NCI-H82 treated with DMSO at 0.1 percent for 48 hours (cell line): Measurements from ENCODE around the gene ZCCHC12.
"Not testable (repeated sequence)": the region's sequence is repeated elsewhere in the genome, so short reads cannot be mapped to it uniquely, and the experiment has no call there.

ENCODE experiments used
- DNase-seq: peaks from one replicate; lab custom pipeline; 2025; ENCODE audit not compliant: unreplicated experiment; lab: John Stamatoyannopoulos, UW

Gene ZCCHC12

DNA sequence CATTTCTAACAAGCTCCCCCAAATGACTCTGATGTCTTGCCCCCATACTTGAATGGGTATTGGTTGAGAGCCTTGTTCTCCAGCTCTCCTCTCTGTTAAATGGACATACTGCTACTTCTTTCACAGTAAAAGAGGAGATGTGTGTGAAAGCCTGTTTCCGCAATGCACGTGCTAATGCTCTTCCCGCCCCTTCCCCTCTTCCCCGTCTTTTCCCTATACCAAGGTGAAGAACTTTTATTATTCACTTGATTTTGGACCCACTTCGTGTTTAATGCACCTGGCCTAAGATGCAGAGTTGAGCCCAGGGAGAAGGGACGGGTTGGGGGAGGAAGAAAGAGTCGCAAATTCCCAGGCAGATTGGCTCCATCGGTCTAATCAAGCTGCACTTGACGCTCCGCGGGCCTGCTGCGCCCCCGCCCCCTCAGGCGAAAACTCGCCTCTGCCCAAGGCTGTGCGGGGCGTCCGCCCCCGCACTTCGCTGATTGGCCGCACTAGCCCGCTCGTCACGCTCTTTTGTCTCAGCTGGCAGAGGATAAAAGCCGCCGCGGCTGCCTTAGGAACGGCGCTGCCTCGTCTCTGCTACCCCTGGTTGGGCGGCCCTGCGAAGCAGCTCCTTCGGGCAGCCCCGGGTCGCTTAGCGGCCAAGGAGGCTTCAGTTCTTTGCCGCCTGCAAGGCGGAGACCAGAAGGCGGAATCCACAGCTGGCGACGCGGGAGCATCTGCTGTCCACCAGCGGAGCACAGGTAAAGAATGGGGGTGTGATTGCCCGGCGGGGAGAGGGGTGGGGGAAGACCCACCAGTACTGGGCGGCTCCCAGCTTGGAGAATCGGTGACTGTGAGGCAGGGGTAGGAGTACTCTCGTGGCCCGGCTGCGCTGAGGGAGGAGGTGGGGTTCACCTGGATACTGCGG lies at the start of gene ZCCHC12:
ZCCHC12 (plus strand) TSS at position 562 of the 910 bp plus-strand sequence. CDS start 1,421 bp downstream, outside the sequence.
- DNase-seq = peak; percentile 4

DNA sequence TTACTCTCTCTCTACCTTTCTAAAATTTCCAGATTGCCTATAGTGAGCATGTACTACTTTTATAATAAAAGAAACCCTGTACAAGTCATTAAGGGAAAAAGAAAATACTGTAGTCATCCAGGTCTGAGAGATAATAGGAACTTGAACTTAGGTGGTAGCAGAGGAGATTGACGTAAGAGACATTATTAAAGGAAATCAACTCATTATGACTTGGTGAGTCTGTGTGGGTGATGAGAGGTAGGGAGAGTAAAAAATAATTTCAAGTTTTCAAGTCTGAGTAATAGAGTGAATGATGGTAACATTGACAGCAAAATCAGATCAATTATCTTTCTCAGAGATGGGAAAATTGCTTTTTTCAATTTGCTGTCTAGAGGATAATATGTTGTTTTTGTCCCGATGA lies 44.0 kb upstream of the ZCCHC12 start:
- no peak for DNase-seq

DNA sequence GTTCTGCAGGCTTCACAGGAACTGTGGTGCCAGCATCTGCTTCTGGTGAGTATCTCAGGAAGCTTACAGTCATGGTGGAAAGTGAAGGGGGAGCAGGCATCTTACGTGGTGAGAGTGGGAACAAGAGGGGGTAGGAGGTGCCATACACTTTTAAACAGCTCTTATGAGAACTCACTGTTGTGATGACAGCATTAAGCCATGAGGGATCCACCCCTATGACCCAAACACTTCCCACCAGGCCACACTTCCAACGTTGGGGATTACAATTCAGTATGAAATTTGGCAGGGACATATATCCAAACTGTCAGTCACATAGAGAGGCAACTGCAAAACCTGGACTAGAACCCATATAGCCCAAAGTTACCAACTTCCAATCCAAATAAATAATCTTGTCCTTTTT lies 43.1 kb upstream of the ZCCHC12 start:
- DNase-seq = no peak

DNA sequence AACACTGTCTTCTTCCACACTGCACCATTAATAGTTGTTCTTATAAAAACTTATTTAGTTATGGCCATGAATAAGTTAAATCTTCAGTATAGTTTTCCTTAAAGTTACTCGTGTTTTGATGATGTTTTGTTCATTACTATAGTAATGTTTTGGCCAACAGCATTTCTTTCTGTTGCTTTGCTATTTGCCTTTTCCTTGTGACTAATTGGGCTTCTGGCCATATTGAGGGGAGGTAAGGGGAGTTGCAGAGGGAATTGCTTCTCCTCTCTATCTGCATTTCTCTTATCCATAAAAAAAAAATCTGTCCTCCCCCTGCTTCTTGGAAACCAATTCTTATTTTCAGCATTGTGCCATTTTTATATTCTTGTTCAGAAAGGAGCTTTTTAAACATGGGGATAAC lies 42.7 kb upstream of the ZCCHC12 start:
- DNase-seq = no peak

DNA sequence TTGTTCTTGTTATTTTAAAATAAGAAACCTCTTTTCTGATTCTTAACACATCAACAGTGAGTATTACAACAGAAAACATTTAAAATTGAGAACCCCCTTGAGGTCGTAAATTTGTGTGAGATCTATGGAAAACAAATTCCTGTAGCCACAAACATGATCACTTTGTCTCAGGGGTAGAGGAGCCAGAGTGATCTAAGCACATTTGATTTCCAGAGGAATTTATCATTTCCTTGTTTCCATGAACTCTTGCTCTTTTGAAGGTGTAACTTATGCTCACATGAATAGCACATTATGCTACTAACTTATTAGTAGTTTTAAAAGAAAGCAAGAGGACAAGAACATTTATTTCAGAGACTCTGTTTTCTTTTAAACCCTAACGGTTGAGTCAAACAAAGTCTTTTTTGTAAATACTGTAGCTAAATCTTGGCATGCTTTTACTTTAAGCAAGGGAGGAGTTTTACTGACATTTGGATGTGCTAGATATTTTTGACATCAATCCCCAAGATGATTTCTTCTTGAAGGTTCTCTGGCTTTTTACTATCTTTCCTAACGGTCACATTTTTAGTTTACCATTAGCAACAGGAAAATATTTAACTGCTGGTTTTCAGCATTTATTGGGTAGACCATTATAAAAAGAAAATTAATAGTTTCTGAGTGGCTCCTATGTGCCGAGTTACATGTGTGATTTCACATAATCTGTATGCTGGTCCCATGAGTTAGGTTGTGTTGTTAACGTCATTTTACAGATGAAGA lies 27.9 kb upstream of the ZCCHC12 start:
- no peak for DNase-seq

DNA sequence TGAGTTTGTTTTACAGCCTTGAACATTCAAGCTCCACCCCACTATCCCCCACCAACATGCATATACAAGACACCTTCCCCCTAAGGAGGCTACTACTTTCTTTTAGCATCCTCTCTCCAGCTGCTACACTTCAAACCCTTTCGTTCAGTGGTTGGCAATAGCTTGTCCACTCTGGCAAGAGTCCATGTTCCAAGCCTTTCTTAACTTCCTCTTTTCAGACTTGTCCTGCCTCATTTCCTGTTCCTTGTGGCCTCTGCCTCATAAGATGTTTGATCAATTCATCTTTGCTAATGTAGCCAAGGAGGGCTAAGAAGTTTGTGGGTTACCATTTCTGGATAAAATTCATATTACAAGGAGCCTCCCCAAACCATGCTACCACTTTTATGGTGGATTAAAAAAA lies 20.8 kb upstream of the ZCCHC12 start:
- no peak for DNase-seq

DNA sequence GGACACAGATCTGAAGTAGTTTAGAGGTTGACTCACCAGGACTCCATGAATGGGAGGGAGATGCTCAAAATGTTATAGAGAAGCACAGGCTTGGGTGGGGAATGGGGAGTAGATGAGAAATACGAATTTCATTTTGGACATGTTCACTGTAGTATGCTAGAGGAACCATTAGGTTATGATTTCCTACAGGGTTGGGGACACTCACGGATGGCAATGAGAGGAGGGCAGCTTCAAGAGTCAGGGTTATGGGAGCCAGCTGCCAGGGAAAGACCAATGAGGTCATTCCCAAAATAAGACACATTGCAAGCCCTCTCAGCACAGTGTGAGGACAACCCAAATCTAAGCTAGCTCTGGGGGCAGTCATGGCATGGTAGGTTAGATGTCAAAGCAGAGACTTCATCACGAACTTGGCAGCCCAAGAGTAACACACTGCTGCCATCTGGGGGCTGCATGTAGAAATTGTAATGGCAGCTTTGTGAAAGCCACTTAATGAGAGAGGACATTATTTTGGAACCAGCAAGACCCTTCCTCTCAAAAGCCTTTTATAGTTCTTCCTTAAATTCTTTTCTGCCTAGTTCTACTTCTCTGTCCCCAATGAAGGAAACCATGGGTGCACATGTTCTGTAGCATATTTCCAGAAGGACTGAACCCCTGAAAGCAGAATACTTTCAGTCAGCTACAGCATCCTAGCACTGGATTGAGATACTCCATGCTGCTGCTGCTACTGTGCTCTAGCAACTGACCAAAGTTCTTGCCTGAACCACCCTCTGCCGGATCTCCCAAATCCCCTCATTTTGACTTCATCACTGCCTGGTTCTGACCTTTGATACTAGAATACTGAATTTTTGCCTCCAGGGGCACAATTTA lies 16.2 kb upstream of the ZCCHC12 start:
- peak; percentile 1 for DNase-seq

DNA sequence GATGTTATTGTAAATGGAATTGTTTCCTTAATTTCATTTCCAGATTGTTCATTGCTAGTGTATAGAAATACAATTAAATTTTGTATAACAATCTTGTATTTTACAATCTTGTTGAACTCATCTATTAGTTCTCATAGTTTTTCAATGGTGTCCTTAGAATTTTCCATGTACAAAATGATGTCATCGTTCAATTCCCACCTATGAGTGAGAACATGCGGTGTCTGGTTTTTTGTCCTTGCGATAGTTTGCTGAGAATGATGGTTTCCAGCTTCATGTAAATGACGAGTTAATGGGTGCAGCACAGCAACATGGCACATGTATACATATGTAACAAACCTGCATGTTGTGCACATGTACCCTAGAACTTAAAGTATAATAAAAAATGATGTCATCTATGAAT lies 6.4 kb upstream of the ZCCHC12 start:
- DNase-seq = not testable (repeated sequence)

DNA sequence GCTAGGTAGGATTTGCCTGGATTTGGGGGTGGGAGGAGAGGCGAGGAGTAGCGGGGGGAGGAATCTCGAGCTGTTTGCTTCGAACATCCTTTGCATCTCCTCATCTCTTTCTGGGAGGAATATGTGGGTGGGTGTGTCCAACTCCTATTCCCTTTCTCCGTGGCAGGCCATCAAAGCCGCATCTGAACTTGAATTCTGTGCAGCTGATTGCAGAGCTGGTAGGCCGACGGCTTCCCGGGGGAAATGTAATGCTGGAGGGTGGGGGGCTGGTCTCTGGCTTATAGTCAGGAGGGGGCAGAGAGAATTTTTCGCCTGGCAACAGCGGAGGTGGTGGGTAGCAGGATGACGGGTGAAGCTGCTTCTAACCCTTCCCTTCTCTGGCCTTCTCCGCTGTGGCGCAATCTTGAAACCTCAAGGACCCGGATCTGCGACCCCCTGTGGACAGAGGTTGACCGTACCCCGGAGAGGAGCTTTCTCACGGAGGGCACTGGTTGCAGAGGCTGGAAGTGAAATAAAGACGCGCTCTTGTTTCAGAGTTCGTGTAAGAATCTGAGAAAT lies 628 bp downstream of the ZCCHC12 start:
- DNase-seq = no peak

DNA sequence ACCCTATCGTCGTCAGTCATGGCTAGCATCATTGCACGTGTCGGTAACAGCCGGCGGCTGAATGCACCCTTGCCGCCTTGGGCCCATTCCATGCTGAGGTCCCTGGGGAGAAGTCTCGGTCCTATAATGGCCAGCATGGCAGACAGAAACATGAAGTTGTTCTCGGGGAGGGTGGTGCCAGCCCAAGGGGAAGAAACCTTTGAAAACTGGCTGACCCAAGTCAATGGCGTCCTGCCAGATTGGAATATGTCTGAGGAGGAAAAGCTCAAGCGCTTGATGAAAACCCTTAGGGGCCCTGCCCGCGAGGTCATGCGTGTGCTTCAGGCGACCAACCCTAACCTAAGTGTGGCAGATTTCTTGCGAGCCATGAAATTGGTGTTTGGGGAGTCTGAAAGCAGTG lies 1.6 kb downstream of the ZCCHC12 start:
- no peak for DNase-seq

DNA sequence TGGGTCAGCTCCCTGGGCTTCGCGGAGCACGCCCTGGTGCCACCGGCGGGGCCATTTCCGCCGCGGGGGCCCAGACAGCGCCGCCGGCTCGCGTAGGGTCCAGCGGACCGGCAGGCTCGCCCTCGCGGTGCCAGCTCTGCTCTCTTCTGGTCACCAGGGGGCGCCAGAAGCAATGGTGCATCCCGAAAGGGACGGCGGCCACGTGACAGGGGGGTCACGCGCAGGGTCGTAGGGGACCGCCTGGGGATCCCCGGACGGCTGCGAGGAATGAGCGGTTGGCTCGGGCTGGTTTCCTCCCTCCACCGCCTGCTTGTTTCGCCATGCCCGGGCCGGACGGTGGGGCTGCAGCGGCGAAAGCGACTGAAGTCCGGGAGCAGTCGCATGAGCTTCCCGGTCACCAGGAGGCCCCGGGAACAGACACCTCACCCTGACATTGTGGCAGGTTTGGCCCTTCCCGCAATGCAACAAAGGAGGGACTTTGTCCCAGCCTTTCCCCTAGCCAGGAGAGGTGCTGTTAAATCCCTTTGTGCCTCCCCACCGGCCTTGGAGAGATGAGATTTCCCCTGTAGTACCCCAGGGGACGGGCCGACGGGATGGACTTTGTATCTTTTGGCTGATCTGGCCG lies 15.8 kb downstream of the ZCCHC12 start:
- DNase-seq = no peak

DNA sequence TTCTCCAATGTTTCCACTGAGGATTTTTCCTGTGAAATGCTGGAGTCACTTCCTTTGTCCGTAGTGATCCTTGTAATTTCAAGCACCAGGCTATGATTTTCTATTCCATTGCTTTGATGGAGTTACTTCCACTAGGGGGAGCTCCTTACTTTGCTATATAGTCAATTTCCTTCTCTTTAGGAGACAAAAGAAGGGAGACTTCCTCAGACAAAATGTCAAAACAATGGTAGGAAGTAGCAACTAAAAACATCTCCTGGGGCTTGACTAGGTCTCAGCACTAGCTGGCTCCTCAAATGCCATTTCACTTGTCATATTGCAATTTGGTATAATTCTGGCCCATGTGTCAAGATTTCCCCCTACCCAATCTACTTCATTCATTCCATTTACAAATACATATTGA lies 24.1 kb downstream of the ZCCHC12 start:
- DNase-seq = peak; percentile 13

DNA sequence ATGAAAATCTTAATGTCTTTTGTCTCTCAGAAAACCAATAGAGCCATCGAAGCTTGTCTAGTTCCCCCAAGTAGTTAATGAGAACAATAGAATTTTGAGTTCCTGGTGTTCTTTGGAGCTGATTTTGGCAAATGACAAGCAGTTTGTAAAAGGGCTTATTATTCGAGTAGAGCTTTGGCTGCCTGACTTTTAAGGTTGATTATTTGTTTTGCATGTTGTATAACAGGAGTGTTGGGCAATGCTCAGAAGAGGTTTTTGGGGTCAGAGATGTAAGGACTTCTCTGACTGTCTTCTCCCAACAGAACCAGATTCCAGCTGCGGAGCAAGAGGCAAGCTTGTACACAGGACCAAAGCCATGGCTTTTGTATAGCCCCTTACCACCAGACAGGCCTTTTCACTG lies 30.0 kb downstream of the ZCCHC12 start:
- DNase-seq = no peak

DNA sequence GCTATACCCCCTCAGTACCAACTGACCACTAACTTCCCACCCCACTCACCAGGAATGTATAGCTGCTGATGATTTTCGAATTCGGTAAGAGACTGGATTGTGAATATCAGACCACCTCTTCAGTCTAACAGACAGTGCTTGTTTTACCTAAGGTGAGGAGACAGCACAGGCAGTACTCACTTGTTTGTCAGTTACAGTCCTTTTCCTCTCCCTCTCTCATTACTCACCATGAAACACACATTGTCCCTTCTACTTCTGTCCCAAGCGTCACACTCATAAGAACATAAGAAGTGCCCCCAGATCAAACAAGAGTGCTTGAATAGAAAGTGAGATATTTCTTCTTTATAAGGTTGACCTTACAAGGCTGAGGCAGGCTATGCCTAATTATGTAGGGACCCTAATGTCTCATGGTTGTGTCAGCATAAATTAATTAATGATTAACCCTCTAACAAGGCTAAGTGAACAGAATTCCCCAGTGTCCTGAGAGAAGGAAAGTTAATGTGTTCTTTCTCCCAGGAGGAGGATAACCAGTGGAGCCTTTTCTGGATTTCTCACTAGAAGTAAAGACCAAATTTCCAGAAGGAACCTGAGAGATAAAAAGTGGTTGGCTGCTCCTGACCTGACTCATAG lies 32.2 kb downstream of the ZCCHC12 start:
- DNase-seq = no peak

DNA sequence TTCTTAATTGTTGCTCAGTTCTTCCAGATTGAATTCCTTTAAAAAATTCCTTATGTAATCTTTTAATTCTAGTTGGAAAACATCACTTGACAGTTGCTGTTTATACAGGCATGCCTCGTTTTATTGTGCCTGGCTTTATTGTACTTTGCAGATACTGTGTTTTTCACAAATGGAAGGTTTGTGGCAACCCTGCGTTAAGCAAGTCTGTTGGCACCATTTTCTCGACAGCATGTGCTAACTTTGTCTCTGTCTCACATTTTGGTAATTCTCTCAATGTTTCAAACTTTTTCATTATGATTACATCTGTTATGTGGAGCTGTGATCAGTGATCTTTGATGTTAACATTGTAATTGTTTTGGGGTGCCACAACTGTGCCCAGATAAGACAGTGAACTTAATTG lies 33.4 kb downstream of the ZCCHC12 start:
- no peak for DNase-seq

DNA sequence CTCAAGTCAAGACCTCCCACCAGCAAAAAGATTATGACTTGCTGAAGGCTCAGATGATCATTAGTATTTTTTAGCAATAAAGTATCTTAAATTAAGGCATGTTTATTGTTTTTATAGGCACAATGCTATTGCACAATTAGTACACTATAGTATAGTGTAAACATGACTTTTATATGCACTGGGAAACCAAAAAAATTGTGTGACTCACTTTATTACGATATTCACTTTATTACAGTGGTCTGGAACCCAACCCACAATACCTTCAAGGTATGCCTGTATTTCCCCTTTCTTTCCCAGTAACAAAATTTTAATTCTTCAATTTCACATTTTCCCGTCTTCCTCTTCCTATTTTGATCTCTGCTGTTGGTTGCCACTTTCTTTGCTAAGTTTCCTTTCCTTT lies 37.7 kb downstream of the ZCCHC12 start:
- DNase-seq = no peak

DNA sequence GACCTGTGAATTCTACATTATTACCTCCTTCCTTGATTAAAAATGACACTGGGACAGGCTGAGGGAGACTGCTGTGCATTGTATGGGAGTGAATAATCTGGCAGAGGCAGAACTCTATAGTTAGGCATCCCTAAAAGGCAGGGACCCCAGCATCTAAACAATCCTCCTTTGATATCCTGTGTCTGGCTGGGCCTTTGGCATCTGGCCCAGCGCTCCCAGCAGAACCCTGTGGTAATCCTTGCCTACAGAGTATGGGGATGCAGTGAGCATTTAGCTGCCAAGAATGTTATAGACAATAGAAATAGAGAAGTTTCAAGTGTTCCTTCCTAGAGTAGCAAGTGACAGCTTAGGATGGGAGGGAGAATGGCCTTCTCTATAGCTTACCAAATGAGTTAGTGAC lies 38.5 kb downstream of the ZCCHC12 start:
- no peak for DNase-seq

DNA sequence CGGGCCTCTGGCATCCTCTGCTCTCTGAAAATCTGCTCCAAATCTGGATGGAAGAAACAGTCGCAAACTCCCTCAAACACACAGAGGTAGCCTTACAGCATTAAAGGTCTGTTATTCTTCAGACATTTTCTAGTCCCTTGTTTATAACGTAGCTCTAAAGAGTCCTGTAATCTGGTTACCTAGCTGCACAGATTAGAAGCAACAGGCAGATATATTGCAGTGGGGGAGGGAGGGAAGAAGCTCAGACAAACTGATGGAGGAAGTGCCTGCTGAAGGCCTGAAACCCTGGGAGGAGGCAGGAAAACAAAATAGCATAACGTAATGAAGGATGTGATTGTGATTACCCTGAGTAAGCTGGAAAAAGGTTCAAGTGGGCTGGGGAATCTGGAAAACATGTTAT lies 39.4 kb downstream of the ZCCHC12 start:
- DNase-seq = peak; percentile 2

DNA sequence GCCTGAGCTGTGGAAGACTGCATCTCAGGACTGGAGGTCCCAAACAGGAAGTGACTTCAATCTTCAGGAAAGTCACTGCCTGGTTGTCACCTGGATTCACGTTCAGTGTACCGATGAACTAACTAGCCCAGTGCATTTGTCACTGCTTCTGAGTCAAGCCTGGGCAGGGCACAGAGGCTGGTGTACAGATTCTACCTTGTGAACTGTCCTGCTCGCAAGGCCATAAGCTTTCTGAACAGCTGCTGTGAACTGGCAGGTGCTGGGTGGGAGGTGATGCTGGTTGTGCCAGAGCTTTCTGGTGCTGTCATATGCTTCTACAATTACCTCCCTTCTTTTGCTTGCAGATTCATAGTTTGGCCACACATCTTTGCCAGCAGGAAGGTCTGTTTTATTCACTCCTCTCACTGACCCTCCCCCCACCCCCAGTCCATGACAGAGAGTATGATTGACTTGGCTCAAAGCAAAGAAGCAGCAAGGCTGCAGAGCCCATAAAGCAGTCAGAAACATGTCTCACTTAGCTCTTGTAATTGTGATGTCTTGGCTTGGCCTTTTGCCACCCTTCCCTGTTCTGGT lies 40.5 kb downstream of the ZCCHC12 start:
- no peak for DNase-seq

DNA sequence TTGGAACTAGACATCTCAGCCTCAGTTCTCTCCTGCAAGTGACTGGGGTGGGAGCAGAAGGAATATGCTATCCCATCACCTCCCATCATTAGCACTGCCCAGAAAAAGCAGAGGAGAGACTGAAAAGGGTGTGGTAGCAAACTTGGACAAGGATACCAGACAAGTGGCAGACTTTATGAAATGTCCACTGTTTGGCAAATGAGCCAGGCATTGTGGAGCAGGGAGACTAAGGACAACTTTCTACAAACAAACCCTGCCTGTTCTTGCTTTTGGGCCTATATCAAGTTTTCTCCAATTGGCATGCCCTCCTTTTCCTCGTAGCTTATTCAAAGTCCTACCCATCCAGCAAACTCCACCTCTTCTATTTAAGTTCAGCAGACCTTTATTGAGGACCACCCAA lies 41.6 kb downstream of the ZCCHC12 start:
- no peak for DNase-seq
